NCI-H2081 treated with DMSO at 0.1 percent for 48 hours (cell line): ENCODE measurements around the gene IQSEC1.

Experiments used
- DNase-seq: peaks from one replicate; lab custom pipeline; 2025; lab: John Stamatoyannopoulos, UW

Gene IQSEC1

GRCh38 chr3:12999147-13000140 lies 73.8 kb downstream of the IQSEC1 start:
- DNase-seq, result no peak

GRCh38 chr3:12998648-12999047 lies 74.6 kb downstream of the IQSEC1 start:
- no peak for DNase-seq

GRCh38 chr3:12997387-12997786 lies 75.8 kb downstream of the IQSEC1 start:
- DNase-seq, result no peak

GRCh38 chr3:12996181-12996506 lies 77.1 kb downstream of the IQSEC1 start:
- DNase-seq, result no peak

- DNase-seq, result no peak
Measured at GRCh38 chr3:12995389-12996180, 77.6 kb downstream of the IQSEC1 start.

GRCh38 chr3:12994607-12995388 lies 78.4 kb downstream of the IQSEC1 start:
- DNase-seq, result no peak

- DNase-seq, result no peak
Measured at GRCh38 chr3:12994357-12994606, 78.9 kb downstream of the IQSEC1 start.

GRCh38 chr3:12993517-12994356 lies 79.5 kb downstream of the IQSEC1 start:
- no peak for DNase-seq

GRCh38 chr3:12992629-12993516 lies 80.4 kb downstream of the IQSEC1 start:
- no peak for DNase-seq

GRCh38 chr3:12991861-12992281 lies 81.4 kb downstream of the IQSEC1 start:
- DNase-seq, result no peak

- no peak for DNase-seq
Measured at GRCh38 chr3:12991481-12991837, 81.8 kb downstream of the IQSEC1 start.

GRCh38 chr3:12990781-12991480 lies 82.3 kb downstream of the IQSEC1 start:
- no peak for DNase-seq

GRCh38 chr3:12990306-12990705 lies 82.9 kb downstream of the IQSEC1 start:
- no peak for DNase-seq

- DNase-seq, result no peak
Measured at GRCh38 chr3:12988728-12989454, 84.3 kb downstream of the IQSEC1 start.

GRCh38 chr3:12987602-12988001 lies 85.6 kb downstream of the IQSEC1 start:
- no peak for DNase-seq

- DNase-seq, result no peak
Measured at GRCh38 chr3:12986986-12987385, 86.2 kb downstream of the IQSEC1 start.

GRCh38 chr3:12986521-12986920 lies 86.7 kb downstream of the IQSEC1 start:
- no peak for DNase-seq

GRCh38 chr3:12986031-12986430 lies 87.2 kb downstream of the IQSEC1 start:
- DNase-seq, result no peak

GRCh38 chr3:12985148-12985547 lies 88.1 kb downstream of the IQSEC1 start:
- DNase-seq, result no peak
